Measurements from ENCODE around the gene FAM151B.
A peak's percentile ranks its signal among the peaks of the same experiment; 100 is the strongest.
"Not testable (repeated sequence)": the region's sequence is repeated elsewhere in the genome, so short reads cannot be mapped to it uniquely, and the experiment has no call there.

Gene FAM151B

GRCh38 chr5:80487829-80488721 lies at the start of gene FAM151B:
FAM151B (plus strand) TSS chr5:80488100; CDS start chr5:80488124, 24 bp downstream.
- DNase-seq = peak; percentile 81

- DNase-seq = no peak
These were observed 49.2 kb upstream of the FAM151B start for GRCh38 chr5:80438739-80439138.

- DNase-seq = no peak
These were observed 48.7 kb upstream of the FAM151B start for GRCh38 chr5:80439213-80439612.

GRCh38 chr5:80442742-80443141 lies 45.2 kb upstream of the FAM151B start:
- no peak for DNase-seq

GRCh38 chr5:80453366-80453765 lies 34.5 kb upstream of the FAM151B start:
- DNase-seq = no peak

GRCh38 chr5:80463269-80463668 lies 24.6 kb upstream of the FAM151B start:
- DNase-seq = no peak

GRCh38 chr5:80466669-80467485 lies 21.0 kb upstream of the FAM151B start:
- DNase-seq = no peak

- DNase-seq = no peak
These were observed 19.8 kb upstream of the FAM151B start for GRCh38 chr5:80468131-80468530.

GRCh38 chr5:80470631-80471030 lies 17.3 kb upstream of the FAM151B start:
- DNase-seq = not testable (repeated sequence)

- no peak for DNase-seq
These were observed 13.0 kb upstream of the FAM151B start for GRCh38 chr5:80474929-80475328.

GRCh38 chr5:80479713-80480112 lies 8.2 kb upstream of the FAM151B start:
- DNase-seq = no peak

- DNase-seq = no peak
These were observed 7.5 kb upstream of the FAM151B start for GRCh38 chr5:80480354-80480753.

- no peak for DNase-seq
These were observed 6.6 kb upstream of the FAM151B start for GRCh38 chr5:80481019-80481893.

- DNase-seq = no peak
These were observed 5.3 kb upstream of the FAM151B start for GRCh38 chr5:80482578-80482977.

GRCh38 chr5:80483636-80484232 lies 4.2 kb upstream of the FAM151B start:
- no peak for DNase-seq

- DNase-seq = no peak
These were observed 464 bp upstream of the FAM151B start for GRCh38 chr5:80487444-80487828.

- DNase-seq = no peak
These were observed 3.4 kb downstream of the FAM151B start for GRCh38 chr5:80491296-80491695.

GRCh38 chr5:80492741-80493140 lies 4.8 kb downstream of the FAM151B start:
- no peak for DNase-seq

GRCh38 chr5:80493443-80493842 lies 5.5 kb downstream of the FAM151B start:
- not testable (repeated sequence) for DNase-seq

GRCh38 chr5:80495891-80496290 lies 8.0 kb downstream of the FAM151B start:
- no peak for DNase-seq

- DNase-seq = no peak
These were observed 14.9 kb downstream of the FAM151B start for GRCh38 chr5:80502800-80503199.

GRCh38 chr5:80503641-80504040 lies 15.7 kb downstream of the FAM151B start:
- no peak for DNase-seq
